ENCODE results near the gene TGIF1. TPM values are rescaled to one million over a fixed set of nuclear protein-coding genes. Genes with fewer than 3 reads are reported as not detected.

Gene TGIF1
- total RNA-seq = 100 to 1,000 TPM in 2 of 4 donors, 10 to 100 TPM in 2; 87.5 to 114 (median 106) TPM

DNA sequence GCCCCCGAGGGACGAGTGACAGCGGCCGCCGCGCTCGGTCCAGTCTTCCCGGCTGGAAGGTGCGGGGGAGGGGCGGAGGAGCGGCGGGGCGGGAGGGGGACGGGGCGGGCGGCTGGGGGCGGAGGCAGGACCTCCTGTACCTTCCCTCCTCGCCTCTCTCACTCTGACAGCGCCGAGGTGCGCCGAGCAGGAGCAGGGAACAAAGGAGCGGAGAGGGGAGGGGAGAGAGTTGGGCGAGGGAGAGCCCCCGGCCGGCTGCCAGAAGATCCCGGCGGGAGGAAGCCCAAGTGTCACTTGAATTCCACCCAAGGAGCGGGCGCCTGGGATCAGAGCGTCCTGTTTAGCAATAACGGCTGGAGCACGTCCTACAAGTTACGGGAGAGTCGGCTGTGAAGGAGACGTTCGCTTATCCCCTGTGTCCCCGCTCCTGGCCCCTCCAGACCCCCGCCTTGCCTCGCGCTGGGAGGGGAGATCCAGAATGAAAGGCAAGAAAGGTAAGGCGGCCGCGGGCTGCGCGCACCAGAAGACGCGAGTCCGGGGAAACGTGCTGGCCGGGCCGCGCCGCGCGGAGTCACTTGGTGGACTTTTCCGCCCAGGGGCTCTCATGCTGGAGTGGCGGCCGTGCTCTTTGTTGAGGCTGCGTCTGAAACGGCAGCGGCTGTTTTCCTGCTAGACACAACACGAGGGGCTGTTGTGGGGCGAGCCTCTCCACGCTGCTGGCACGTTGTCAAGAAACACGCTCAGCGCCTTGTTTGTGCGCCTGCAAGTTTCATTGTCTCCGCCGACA lies at the start of gene TGIF1:
Gene TGIF1, plus strand, starts transcription at position 161 of the 787 bp plus-strand sequence. Its CDS starts 318 bp downstream, at position 479.
- intact Hi-C loops (cut with DNase I; ENCODE audit: low total_unique reads) = loop anchor here (5.0 kb wide), 1 partner anchor 142 kb away; no protein-coding TSS in a partner anchor
- TF ChIP-seq, protein P1, sequence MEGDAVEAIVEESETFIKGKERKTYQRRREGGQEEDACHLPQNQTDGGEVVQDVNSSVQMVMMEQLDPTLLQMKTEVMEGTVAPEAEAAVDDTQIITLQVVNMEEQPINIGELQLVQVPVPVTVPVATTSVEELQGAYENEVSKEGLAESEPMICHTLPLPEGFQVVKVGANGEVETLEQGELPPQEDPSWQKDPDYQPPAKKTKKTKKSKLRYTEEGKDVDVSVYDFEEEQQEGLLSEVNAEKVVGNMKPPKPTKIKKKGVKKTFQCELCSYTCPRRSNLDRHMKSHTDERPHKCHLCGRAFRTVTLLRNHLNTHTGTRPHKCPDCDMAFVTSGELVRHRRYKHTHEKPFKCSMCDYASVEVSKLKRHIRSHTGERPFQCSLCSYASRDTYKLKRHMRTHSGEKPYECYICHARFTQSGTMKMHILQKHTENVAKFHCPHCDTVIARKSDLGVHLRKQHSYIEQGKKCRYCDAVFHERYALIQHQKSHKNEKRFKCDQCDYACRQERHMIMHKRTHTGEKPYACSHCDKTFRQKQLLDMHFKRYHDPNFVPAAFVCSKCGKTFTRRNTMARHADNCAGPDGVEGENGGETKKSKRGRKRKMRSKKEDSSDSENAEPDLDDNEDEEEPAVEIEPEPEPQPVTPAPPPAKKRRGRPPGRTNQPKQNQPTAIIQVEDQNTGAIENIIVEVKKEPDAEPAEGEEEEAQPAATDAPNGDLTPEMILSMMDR (IDR thresholded peaks at IDR 0.05) = no peak
- peak in 1 of 2 donors; percentile 45 for TF ChIP-seq POLR2A (IDR thresholded peaks at IDR 0.05)
- DNase-seq (ENCODE audit: low spot score in 2 of 2) = peak; percentile 81 to 98
- 1% methylated on average over 58 to 63 of the region's 71 CpGs for WGBS, 2 donors
- peak within 1 kb of the TSS; percentile 90 for H3K4me3 ChIP-seq (ENCODE audit: low read depth, poor library complexity, severe bottlenecking)

DNA sequence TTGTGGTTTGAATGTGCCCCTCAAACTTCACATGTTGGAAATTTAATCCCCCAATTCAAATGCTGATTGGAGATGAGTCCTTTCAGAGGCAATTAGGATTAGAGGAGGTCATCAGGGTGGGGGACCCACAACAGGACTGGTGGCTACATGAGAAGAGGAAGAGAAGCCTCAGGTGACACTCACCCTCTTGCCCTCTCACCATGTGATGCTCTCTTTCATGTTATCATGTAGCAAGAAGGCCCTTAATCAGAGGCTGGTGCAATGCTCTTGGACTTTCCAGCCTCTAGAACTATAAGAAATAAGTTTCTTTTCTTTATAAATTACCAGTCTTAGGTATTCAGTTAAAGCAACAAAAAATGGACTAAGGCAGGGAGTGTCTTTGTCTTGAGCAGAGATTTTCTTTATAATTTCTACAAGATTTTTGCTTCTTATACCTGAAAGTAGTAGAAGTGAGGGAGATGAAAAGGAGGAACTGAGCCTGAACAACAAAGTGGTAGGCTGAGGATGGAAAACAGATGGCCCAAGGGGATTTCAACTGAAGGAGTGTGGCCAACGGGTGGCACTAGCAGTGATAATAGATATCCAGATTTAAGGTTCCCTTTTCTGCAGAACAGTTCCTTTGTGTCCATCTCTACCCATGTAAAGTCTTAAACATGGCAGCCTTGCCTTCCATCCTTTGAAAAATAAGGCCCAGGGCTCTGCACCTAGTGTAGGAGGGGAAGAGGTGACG lies 49.2 kb upstream of the TGIF1 start:
- TF ChIP-seq, protein P1 (IDR thresholded peaks at IDR 0.05) = no peak
- TF ChIP-seq POLR2A (IDR thresholded peaks at IDR 0.05) = no peak
- 67 to 71% methylated on average over 2 of the region's 2 CpGs for WGBS, 2 donors
- no peak overlapping the region for H3K4me3 ChIP-seq (ENCODE audit: low read depth, poor library complexity, severe bottlenecking)
- no peak for DNase-seq (ENCODE audit: low spot score in 2 of 2)
- intact Hi-C loops (cut with DNase I; ENCODE audit: low total_unique reads) = no loop called here

DNA sequence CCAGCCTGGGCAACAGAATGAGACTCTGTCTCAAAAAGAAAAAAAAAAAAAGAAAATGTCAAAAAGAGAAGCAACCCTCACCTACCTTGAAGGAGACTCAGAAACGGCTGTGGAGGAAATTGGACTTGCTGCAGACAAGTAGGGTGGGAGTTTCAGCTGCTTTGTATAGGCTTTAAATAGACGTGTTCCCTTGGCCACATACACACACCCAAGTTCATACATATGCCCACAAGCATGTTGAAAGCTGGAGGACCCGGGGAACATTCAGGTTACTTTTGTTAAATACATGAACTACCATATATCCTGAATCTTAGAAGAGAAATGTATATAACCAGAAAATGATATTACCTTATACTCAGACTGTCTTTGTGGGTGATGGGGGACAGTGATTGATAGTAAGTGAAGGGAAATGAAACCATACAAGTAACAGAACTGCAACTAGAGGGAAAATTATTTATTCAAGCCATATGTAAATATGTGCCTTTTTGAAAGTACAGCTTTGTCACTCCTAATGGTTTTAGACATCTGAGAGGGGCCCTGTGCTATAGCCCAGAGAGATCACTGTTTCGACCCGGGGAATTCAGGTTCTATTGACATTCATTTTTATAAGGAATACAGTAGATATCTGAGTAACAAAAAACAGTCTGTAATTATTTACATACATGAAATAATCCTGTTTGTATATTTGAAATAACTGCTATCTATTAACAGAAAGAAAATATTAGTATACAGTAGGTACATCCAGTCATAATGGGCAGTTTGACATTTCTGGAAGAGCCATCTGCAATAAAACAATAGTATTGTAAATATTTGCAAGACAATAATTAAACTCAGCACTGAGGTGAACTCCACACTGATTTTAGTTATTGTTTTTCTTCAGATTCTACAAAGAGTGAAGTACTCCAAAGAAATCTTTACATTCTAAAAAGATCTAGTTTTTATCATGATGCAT lies 48.0 kb upstream of the TGIF1 start:
- intact Hi-C loops (cut with DNase I; ENCODE audit: low total_unique reads) = no loop called here
- no peak for DNase-seq (ENCODE audit: low spot score in 2 of 2)
- WGBS, 2 donors = 68 to 76% methylated on average over 5 of the region's 5 CpGs
- H3K4me3 ChIP-seq (ENCODE audit: low read depth, poor library complexity, severe bottlenecking) = no peak overlapping the region
- no peak for TF ChIP-seq POLR2A (IDR thresholded peaks at IDR 0.05)
- TF ChIP-seq, protein P1 (IDR thresholded peaks at IDR 0.05) = no peak

DNA sequence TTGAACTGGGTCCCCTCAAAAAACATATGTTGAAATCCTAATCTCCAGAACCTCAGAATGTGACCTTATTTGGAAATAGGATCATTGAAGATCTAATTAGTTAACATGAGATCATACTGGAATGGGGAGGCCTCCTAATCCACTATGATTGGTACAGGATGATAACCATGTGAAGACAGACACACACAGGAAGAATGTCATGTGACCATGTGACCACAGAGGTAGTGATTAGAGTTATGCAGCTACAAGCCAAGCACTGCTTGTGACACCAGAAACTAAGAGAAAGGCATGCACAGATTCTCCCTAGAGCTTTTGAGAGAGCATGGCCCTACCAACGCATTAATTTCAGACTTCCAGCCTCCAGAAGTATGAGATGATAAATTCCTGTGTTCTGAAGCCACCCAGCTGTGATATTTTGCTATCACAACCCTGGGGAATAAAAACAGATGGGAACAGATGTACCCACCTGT lies 47.0 kb upstream of the TGIF1 start:
- 60 to 81% methylated on average over 1 of the region's 1 CpG for WGBS, 2 donors
- intact Hi-C loops (cut with DNase I; ENCODE audit: low total_unique reads) = no loop called here
- TF ChIP-seq POLR2A (IDR thresholded peaks at IDR 0.05) = no peak
- no peak overlapping the region for H3K4me3 ChIP-seq (ENCODE audit: low read depth, poor library complexity, severe bottlenecking)
- no peak for DNase-seq (ENCODE audit: low spot score in 2 of 2)

DNA sequence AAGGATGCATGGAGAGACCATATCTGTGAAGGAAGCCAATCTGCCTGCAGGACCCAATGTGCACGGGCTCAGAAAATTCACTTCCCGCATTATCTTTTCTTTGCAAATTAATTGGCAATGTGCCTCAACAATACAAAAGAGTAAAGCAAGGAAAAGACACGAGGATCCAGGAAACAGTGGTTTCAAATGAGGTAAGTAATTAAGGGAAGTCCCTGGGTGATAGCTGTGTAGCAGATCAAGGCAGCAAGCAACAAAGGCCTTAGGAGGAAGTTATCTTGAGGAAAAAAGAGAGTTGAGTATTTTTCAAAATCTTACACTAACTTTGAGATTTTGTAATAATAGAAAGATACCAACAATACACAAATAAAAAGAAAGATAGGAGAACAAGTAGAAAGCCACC lies 44.3 kb upstream of the TGIF1 start:
- peak overlapping the region; percentile 18 for H3K4me3 ChIP-seq (ENCODE audit: low read depth, poor library complexity, severe bottlenecking)
- no peak for DNase-seq (ENCODE audit: low spot score in 2 of 2)
- WGBS, 2 donors = 38 to 45% methylated on average over 3 of the region's 3 CpGs
- TF ChIP-seq, protein P1 (IDR thresholded peaks at IDR 0.05) = no peak
- TF ChIP-seq POLR2A (IDR thresholded peaks at IDR 0.05) = no peak
- intact Hi-C loops (cut with DNase I; ENCODE audit: low total_unique reads) = no loop called here

All from lower leg skin (tissue), 4 donors.